Kasumi-1 (cell line): ENCODE data around the gene CAPN8.

Experiments used
- DNase-seq, 2 experiments: peaks; one replicate each; lab custom pipeline; 2025; lab: John Stamatoyannopoulos, UW

Gene CAPN8

DNA sequence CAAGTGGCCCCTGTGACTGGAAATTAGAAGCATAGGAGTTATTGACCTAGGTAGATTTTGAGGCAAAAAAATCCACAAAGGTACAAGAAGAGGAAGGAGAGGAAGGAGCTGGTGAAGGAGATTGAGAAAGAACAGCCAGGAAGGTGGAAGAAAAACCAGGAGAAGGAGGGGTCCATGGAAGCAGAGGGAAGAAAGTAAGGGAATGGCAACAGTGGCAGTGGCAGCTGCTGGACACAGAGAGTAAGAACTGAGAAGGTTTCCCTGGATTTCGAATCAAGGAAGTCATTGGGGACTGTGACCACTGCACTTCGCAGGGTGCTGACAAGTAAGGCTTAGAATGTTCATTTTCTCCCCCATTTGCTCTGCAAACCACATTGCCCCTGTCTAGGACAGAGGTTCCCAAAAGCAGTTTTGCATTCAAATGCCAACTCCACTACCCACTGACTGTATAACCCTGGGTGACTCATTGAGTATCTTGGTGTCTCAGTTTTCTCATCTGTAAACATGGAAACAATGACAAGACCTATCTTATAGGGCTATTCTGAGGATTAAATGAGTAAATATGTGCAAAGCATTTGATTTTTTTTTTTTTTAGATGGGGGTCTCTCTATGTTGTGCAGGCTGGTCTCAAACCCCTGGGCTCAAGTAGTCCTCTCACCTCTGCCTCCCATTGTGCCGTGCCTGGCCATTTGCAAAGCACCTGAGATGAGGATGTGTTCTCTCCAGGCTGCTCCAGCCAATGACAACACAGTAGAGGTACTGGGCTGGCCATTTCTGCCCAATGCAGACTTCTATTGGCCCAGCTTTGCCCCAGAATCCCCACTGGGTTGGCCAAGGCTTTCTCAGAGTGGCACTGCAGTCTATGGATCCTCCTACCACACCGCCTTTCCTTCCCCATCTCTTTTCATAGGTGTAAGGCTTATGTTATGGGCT, 37.5 kb upstream of the CAPN8 start:
- DNase-seq = no peak

DNA sequence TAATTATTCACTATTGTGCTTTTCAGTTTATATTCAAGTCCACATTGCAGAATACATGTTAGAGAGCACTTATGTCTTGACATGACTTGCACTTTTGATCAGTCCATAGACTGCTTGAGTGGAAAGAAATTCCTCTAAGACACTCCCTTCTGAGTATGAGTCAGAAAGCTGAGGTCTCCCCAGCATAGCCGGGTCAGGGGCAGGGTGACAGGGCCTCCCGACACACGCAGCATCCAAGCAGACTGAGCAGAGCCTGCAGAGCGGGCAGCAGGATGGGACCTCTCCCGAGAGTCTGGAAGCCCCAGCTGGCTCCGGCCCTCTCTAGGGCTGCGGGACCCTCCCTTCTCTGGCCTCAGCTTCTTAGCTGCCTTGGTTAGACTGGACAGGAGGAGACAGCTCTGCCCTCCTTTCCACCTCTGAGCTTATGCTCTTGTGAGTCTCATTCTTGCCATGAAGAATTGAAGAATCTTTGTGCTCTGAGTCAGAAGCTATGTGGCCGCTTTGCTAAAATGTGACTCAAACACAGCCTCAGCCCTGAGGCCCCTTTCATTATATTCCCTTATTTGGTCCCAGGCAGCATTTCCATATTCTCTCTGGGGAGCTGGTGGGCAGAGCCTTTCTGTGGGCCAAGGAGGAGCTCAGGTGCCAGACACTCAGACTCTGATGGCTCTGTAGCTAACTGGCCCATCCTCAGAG, 35.6 kb upstream of the CAPN8 start:
- DNase-seq = no peak

DNA sequence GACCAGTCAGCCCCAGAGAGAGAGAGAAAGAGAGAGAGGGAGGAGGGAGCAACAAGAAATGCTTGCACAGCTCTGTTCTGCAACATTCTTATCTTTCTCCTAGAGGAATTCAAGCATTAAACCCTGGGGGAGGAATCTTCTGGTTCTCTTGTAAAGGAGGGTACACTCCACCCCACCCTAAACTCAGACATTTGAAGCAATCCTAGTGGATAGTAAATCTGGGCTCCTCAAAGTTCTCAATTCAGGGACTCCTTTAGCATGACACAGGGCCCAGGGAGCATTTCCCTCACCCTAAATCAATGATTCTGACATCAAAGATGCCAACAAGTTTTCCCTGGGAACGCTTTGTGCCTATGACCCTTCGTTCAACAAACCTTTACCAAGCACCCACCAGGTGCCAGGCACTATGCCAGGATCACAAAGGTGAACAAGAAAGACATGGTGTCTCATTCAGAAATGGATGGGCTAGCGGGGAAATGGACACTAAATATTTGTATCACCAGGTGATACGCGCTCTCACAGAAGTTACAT, 35.0 kb upstream of the CAPN8 start:
- no peak for DNase-seq

DNA sequence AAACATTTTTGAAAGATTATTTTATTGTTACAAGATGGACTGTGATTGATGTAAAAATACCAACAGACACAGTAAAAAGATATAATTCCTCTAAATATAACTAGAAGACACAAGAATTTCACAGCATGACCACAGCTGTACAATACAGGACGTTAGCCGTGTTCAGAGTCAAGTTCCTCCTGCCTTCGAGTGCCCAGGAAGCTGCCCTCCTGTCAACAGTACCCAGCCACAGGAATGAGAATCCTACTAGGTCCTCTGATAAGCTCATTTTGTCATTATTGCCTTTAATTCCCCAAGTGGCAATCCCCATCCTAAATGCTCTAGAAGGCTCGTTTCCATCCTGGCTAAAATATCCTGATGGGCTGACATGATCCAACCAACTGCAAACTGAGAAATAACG, 30.4 kb upstream of the CAPN8 start:
- no peak for DNase-seq

DNA sequence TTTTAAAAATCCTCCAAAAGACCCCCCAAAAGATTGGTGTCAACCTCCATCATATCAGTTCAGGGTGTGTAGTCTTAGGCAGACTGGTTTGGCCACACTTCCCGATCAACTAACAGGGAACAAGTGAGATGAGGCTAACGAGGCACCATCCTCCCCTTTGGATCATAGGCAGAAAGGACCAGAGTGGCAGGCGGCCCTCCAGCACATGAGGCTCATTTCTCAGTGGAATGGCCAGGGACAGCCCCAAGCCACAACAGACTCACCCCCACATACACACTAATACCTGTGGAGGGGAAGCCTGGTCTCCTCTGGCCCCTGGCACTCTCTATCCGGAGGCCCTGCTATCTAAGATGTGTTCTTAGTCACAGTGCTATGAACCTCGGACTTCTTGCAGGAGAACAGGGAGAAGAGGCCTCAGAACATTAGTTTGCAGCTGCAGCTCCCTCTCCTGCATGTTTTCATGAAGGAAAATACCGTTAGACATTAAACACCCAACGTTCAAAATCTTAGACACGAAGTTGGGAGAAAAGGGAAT, 29.6 kb upstream of the CAPN8 start:
- DNase-seq = no peak

DNA sequence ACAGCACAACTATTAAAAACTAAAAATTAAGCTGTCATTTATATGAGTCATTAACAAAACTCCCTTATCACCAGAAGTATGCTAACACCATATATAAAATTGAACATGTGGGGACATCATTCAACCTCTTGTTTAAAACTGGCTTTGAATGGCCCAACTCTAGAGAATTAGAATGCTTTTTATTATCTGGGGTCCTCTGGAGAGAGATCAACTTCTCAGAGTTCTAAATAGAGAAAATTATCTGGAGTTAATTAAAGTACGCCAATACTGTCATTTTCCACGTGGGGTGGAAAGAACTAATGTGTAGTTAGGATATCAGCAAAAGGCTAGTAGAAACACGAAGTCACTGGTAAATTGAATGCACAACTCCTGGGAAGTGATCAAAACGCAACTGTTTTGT, 25.6 kb upstream of the CAPN8 start:
- no peak for DNase-seq

DNA sequence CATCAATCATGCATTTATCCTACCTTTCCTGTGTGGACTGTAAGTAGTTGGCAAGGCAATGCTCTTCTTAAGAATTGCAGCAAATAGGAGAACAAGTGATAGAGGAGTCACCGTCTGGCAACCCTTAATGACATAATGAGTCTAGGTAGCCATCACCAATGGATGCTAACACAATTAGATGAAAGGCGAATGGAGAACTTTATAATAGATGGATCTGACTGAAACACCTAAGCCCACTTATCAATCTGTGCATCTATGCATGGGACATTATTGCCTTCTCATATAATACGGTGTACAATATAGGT, 18.9 kb upstream of the CAPN8 start:
- no peak for DNase-seq

DNA sequence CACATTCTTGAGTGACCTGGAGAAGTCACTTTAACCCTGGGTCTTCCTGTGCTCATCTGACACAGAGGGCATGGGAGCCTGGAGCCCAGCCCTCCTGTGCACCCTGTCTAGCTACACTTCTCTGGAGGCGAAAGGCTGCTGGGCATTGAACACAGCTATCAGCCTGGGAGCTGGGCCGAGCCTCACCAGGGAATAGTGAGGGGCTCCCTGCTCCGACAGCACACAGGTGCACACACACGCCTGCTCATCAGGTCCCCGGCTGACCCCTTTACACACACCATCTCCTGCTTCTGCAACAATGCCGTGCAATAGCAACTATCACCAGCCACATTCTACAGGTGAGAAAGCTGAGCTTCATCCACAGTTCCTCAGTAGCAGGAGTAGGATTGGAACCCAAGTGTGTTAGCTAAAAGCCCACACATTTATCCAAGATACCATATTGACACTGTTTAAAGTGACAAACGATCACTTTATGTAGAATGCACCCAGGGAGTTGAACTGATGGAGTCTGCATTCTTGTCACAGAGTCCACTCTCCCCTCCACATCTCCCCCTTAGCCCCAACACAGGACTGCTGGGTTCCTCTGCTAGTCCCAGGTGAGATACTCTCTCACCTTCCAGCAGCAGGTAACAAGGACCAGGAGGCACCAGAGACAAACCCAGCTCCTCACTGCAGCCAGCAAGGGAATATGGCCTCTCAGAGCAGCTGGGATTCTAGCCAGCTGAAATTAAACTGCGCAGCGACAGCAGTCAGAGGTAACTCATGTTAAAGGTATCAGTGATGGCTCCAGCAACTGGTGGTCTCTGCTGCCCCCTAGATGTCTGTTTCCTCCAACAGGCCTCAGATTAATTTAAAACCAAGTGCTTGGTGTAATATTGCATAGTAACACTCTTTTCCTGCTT, 18.3 kb upstream of the CAPN8 start:
- peak; percentile 42 to 54 for DNase-seq

DNA sequence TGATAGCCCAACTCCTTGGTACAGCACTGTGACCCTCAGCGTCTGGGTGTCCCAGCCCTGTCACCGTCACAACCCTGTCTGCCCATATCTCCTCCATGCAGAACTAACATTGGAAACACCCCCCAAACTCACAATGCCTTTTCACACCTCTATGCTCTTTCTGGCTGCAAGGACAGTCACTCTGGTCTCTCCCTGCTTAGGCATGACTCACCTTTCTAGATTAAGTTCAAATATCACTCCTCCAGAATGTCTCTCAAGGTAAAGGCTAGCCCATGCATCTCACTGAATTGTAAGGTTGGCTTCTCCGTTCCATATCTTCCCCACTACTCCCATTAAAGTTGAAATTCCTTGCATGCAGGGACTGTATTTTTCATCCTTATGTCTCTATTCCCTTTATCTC, 17.0 kb upstream of the CAPN8 start:
- DNase-seq = no peak

DNA sequence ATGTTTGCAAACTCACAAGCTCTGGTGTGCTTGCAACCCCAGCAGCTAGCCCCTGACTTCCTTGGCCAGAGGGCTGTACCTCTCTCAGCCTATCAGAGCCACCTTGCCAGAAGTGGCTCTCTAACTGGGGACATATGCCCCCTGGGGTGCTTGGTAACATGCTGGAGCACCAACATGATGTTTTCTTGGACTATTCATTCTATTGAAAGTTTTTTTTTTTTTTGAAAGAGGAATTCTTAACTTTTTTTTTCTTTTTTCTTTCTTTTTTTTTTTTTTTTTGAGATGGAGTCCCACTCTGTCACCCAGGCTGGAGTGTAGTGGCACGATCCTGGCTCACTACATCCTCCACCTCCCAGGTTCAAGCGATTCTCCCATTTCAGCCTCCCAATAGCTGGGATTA, 14.7 kb upstream of the CAPN8 start:
- DNase-seq = no peak

DNA sequence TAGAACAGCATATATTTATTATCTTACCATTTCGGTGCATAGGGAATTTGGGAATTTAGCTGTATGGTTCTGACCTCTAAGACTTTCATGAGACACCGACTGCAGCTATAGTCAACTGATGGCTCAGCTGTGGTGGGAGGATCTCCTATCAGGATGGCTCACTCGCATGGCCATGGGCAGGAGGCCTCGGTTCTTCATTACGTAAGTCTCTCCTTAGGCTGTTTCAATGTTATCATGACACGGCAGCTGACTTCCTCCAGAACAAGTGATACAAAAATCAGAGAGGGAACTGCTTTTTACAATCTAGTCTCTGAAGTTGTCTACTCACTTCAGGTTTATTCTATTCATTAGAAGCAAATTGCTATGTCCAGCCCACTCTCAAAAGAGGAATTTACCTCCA, 13.3 kb upstream of the CAPN8 start:
- no peak for DNase-seq

DNA sequence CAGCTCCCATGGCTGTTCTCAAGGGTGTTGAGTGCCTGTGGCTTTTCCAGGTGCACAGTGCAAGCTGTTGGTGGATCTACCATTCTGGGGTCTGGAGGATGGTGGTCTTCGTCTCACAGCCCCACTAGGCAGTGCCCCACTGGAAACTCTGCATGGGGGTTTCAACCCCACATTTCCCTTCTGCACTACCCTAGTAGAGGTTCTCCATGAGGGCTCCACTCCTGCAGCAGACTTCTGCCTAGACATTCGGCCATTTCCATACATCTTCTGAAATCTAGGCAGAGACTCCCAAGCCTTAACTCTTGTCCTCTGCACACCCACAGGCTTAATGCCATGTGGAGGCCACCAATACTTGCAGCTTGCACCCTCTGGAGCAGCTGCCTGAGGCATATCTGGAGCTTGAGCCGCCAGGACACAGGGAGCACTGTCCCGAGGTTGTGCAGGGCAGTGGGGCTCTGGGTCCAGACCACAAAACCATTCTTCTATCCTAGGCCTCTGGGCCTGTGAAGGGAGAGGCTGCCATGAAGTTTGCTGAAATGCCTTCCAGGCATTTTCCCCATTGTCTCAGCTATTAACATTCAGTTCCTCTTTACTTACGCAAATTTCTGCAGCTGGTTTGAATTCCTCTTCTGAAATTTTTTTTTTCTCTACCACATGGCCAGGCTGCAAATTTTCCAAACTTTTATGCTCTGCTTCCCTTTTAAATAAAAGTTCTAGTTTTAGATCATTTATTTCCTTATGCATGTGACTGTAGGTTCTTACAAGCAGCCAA, 8.8 kb upstream of the CAPN8 start:
- no peak for DNase-seq

DNA sequence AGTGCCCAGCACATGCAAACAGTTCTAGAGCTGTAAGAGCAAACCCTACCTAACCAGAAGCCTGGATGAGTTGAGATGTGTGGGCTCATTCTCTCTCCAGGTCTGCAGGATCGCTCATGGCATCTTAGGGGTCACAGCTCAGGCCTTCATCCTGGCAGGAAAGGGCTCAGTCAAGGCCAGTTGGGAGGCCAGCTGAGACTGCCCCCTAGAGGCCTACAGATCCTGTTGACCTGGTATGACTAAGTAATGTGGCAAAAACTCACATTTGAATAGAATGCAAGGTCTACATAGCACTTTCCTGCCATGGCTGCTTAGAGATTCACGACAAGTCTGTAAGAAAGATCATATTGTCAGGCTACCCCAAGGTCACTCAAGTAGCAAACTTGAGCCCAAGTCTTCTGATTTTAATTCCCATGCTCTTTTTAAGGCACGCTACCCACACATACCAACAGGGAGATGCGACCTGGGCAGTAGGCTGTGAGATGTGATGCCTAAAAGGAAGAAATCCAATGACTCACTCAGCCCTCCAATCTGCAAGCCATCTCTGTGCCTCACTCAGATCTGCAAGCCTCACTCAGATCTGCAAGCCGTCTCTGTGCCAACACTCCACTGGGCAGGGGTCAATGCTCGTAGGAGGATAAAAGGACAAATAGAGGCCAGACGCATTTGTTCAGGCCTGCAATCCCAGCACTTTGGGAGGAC, 5.1 kb upstream of the CAPN8 start:
- DNase-seq = no peak

DNA sequence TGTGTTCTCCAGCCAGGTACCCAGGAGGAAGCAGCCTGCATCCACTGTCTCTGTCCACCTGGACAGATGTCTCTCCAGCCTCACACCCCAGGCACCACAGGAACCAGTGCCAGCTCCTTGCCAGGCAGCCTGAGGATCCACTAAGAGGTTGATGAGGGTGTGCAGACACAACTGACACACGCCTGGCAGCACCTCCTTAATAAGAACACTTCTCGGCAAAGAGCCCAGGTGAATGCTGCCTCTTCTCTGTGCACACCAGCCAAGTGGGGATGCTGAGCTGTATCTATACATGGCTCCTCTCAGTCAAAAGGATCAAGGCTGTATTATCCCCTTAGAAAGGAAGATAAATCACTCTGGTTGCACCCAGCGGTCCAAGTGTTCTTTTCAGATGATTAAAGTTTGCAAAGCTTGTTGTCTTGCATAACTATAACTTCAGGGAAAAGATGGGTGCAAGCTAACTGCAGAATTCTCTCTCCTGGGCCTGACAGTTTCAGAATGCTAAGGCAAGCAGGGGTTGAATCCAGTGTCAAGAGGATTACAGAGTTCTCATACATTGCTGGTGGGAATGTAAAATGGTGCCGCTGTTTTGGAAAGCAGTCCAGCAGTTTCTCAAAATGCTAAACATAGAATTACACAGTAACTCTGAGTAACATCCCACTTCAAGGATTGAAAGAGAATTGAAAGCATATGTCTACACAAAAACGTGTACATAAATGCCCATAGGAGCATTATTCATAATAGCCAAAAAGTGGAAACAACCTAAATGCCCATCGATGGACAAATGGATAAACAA, 3.7 kb upstream of the CAPN8 start:
- no peak for DNase-seq

DNA sequence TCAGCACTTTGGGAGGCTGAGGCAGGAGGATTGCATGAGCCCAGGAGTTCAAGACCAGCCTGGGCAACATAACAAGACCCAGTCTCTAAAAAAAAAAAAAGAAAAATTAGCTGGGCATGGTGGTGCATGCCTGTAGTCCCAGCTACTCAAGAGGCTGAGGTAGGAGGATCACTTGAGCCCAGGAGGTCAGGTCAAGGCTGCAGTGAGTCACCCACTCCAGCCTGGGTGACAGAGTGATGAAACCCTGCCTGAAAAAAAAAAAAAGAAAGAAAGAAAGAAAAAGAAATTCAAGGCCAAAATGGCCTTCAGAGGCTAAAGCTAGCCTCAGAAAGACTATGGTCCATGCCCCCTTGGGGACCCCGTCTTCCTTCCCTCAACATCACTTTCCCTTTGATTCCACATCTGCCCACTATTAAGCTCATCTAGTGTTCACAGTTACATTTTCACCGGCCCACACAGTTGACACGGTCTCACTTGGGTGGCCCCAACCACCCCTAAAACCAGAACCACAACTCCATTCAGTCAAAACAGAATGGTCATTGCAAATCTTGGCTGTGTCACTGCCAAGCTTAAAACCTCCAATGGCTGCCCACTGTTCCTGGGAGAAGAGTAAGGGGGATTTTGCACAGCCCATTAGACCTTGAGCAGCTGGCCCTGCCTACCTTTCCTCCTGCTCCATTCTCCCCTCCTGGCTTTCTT, 2.1 kb upstream of the CAPN8 start:
- no peak for DNase-seq

DNA sequence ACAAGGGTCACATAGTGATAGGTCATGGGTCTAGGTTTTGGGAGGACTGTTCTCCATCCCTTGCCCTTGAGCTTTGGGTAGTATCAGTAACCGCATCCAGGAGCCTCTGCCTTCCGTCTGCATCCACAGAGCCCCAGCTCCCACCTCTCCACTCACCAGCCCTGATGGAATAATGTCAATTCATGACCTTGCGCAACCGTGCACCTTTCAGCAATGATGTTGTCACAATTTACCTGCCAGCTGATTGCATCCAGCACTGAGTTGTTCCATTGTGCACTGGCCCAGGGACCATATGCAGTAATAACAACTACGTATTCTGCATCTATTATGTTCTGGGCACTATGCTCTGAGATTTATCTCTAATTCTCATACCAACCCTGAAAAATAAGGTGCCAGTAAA, 1.4 kb downstream of the CAPN8 start:
- no peak for DNase-seq

DNA sequence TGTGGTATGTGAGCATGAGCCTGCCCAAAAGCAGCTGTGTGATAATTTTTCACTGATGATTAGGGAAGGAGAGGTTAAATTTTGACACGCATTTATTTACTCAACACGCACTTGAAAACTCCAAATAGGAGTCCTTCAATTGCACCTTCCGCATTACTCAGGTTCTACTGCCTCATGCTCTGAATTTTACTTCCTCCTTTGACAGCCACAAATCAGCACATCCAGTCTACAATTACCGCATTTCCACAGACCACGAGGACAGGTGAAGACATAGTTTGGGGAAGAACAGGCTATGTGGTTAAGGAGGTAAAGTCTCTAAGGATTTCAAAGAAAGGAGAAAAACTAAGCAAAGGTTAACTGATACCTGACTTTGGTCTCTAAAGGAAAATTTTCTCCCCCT, 2.6 kb downstream of the CAPN8 start:
- DNase-seq = peak in 1 of 2 experiments; percentile 28

DNA sequence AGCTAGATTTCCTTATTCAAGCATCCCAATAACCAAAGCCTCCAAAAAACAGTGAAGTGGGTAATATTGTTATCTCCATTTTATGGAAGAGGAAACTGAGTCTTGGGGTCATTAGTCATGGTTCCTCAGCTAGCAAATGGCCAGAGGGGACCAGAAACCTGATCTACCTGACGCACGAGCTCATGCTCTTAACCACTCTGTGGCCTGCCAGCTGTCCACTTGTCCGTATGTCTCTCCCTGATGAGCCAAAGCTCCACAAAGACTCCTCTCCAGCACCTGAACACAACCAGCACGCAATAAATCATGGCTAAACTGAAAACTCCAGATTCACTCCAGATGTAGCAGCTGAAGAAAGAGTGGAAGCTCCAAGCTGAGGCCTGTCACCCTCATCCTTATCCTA, 5.8 kb downstream of the CAPN8 start:
- no peak for DNase-seq

DNA sequence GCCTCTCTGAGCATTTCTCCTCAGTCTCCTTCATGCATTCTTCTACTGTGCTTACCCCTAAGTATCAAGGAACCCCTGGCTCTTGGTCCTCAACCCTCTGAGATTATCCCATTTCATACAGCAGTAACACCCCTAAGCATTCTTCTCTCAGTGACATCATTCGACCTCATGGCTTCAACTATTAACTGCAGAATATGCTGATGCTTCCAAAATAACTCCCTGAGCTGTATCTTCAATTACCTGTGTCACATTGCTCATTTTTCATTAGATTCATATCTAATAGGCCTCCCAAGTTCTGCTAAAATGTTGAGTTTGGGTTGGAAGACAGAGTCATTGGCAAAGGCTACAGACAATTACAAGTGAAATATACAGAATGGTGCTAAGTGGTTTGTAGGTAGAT, 7.5 kb downstream of the CAPN8 start:
- no peak for DNase-seq
